Loucy (cell line): Measurements from ENCODE around the gene THYN1.
A peak's percentile ranks its signal among the peaks of the same experiment; 100 is the strongest.

Experiments used
- H2AFZ ChIP-seq: fragments of 200-600 bp; sonication (generic); 2 replicates; pipeline ENCODE4 v1.6.0; 2016; ENCODE audit warnings: antibody characterized with exemption, mild to moderate bottlenecking, low read length, moderate library complexity
- H3F3A ChIP-seq: fragments of 200-600 bp; 2 replicates; pipeline ENCODE4 v1.6.0; 2016; ENCODE audit warnings: antibody characterized with exemption, low read depth, mild to moderate bottlenecking
- H3K27me3 ChIP-seq: fragments of 200-600 bp; sonication (generic); 2 replicates; pipeline ENCODE4 v1.6.1; 2014; ENCODE audit warnings: low read length, mild to moderate bottlenecking; ENCODE audit not compliant: insufficient read depth, poor library complexity, severe bottlenecking
- H3K36me3 ChIP-seq: fragments of 200-600 bp; sonication (generic); 2 replicates; pipeline ENCODE4 v1.6.1; 2016; ENCODE audit warnings: low read length; ENCODE audit not compliant: insufficient read depth
- H3K4me1 ChIP-seq: fragments of 200-600 bp; sonication (generic); 2 replicates; pipeline ENCODE4 v1.5.1; 2014; ENCODE audit warnings: low read length, mild to moderate bottlenecking; ENCODE audit not compliant: insufficient read depth, poor library complexity, severe bottlenecking
- H3K4me2 ChIP-seq: fragments of 200-600 bp; sonication (generic); 2 replicates; pipeline ENCODE4 v1.6.0; 2014; ENCODE audit warnings: antibody characterized with exemption, low read length, low read depth, mild to moderate bottlenecking; ENCODE audit not compliant: poor library complexity, severe bottlenecking
- H3K4me3 ChIP-seq: fragments of 200-600 bp; sonication (generic); 2 replicates; pipeline ENCODE4 v1.5.1; 2014; ENCODE audit warnings: low read length, mild to moderate bottlenecking, mixed read lengths; ENCODE audit not compliant: poor library complexity, severe bottlenecking
- H3K79me2 ChIP-seq: fragments of 200-600 bp; sonication (generic); 2 replicates; pipeline ENCODE4 v1.6.1; 2014; ENCODE audit warnings: low read length; ENCODE audit not compliant: insufficient read depth
- H3K9ac ChIP-seq: fragments of 200-600 bp; sonication (generic); 2 replicates; pipeline ENCODE4 v1.6.0; 2014; ENCODE audit warnings: mild to moderate bottlenecking, low read depth, low read length, moderate library complexity; ENCODE audit not compliant: poor library complexity, severe bottlenecking
- H3K9me2 ChIP-seq: fragments of 200-600 bp; sonication (generic); replicated peaks from 2 replicates; pipeline ENCODE4 v1.6.1; 2016; ENCODE audit warnings: low read depth, low read length, mixed read lengths
- H3K9me3 ChIP-seq: fragments of 200-600 bp; sonication (generic); 2 replicates; pipeline ENCODE4 v1.6.1; 2014; ENCODE audit warnings: mild to moderate bottlenecking, antibody characterized with exemption, low read length, low read depth; ENCODE audit not compliant: insufficient read depth
- H4K20me1 ChIP-seq: fragments of 200-600 bp; sonication (generic); 2 replicates; pipeline ENCODE4 v1.6.0; 2014; ENCODE audit warnings: antibody characterized with exemption, low read length, mild to moderate bottlenecking; ENCODE audit not compliant: insufficient read depth, poor library complexity, severe bottlenecking
- CTCF ChIP-seq: fragments of 200-600 bp; sonication (generic); conservative IDR thresholded peaks from 2 replicates; pipeline ENCODE4 v1.5.1; 2014; ENCODE audit warnings: mild to moderate bottlenecking, antibody characterized with exemption, low read length
- EZH2phosphoT487 ChIP-seq: fragments of 200-600 bp; IDR thresholded peaks from 2 replicates; pipeline ENCODE4 v1.6.1; 2018; ENCODE audit warnings: antibody characterized with exemption, mild to moderate bottlenecking, moderate library complexity, borderline replicate concordance

Gene THYN1

GRCh38 chr11:134267461-134267860, 14.3 kb upstream of the THYN1 start:
- no peak for TF ChIP-seq CTCF
- TF ChIP-seq EZH2phosphoT487, result no peak
- Histone ChIP-seq H2AFZ (no peak overlapping the region), H3K4me2 (no peak overlapping the region)

GRCh38 chr11:134266841-134267251, 13.7 kb upstream of the THYN1 start:
- Histone ChIP-seq H3K4me2 (peak overlapping the region; percentile 41), H3K9me2 (no peaks in the 10 kb centered on the region), H4K20me1 (no peaks in the 10 kb centered on the region), H3K9ac (no peak overlapping the region), H3K79me2 (peaks cover 6% of the 10 kb centered on the region; the same call in 1 of the 2 replicates), H3K27me3 (no peaks in the 10 kb centered on the region), H3F3A (no peaks in the 10 kb centered on the region), H3K4me1 (peaks cover 75% of the 10 kb centered on the region), H3K9me3 (no peaks in the 10 kb centered on the region), H3K4me3 (no peak overlapping the region), H2AFZ (no peak overlapping the region), H3K36me3 (no peaks in the 10 kb centered on the region)
- TF ChIP-seq CTCF (no peak), EZH2phosphoT487 (no peak)

More at GRCh38 chr11:134267461-134267860, 14.3 kb upstream of the THYN1 start:
- H3K9me2 ChIP-seq, result no peaks in the 10 kb centered on the region
- peaks cover 12% of the 10 kb centered on the region; the same call in 1 of the 2 replicates for H3K79me2 ChIP-seq
- H3K36me3 ChIP-seq, result no peaks in the 10 kb centered on the region
- peaks cover 74% of the 10 kb centered on the region for H3K4me1 ChIP-seq
- no peaks in the 10 kb centered on the region for H3K27me3 ChIP-seq
- H3K9ac ChIP-seq, result no peak overlapping the region
- no peaks in the 10 kb centered on the region for H4K20me1 ChIP-seq
- peaks cover under 1% of the 10 kb centered on the region; the same call in 1 of the 2 replicates for H3F3A ChIP-seq
- H3K9me3 ChIP-seq, result no peaks in the 10 kb centered on the region
- no peak overlapping the region for H3K4me3 ChIP-seq

GRCh38 chr11:134266440-134266839, 13.3 kb upstream of the THYN1 start:
- Histone ChIP-seq H2AFZ (no peak overlapping the region), H3K27me3 (no peaks in the 10 kb centered on the region), H3K9ac (no peak overlapping the region), H3K4me3 (peak overlapping the region; percentile 0), H3K79me2 (0 out of 2 replicates have a peak, but pooled peaks cover 6% of the 10 kb centered on the region), H3F3A (no peaks in the 10 kb centered on the region), H4K20me1 (no peaks in the 10 kb centered on the region), H3K4me2 (peak overlapping the region; percentile 41), H3K36me3 (peaks cover 3% of the 10 kb centered on the region; the same call in 1 of the 2 replicates), H3K9me3 (no peaks in the 10 kb centered on the region), H3K9me2 (no peaks in the 10 kb centered on the region), H3K4me1 (peaks cover 75% of the 10 kb centered on the region)
- no peak for TF ChIP-seq EZH2phosphoT487
- no peak for TF ChIP-seq CTCF
